H1 (cell line): ENCODE measurements around the gene MGMT. TPM values are rescaled to one million over a fixed set of nuclear protein-coding genes. Genes with fewer than 3 reads are reported as not detected.

Source experiments
- SP1 ChIP-seq: IDR thresholded peaks from 2 replicates; pipeline ENCODE4 v1.6.1; 2011; ENCODE audit warnings: low read depth, low read length
- polyA plus RNA-seq, 7 experiments: library from polyadenylated mRNA; depleted of rRNA in 3 of 7; stranded (reverse) in 5 of 7; unstranded in 2 of 7; fragments of >200 nt in 5 of 7; fragments of 200-250 nt in 2 of 7; gene quantifications; 1 replicate in 5 of 7; 2 replicates in 1 of 7; 4 replicates in 1 of 7; pipeline versions ENCODE4 v1.2.1 to v1.2.3, GENCODE V29; 2011 to 2013; ENCODE audit warnings: missing spikeins in 2 of 7, mixed read lengths in 2 of 7
- total RNA-seq: library from RNA; stranded (reverse); fragmentation: NEBNext Ultra II Directional; extraction: Animal tissue kit (Norgen Biotek cat#: 25700); gene quantifications from 2 replicates; pipeline ENCODE4 v1.2.1, GENCODE V29; 2021

MGMT gene
- total and polyA plus RNA-seq, 2 of the 8 experiments (the other 6 are each of a cell fraction or from before 2014, with no cell fraction given): 9.9 to 10.7 TPM

- TF ChIP-seq SP1: no peak
These were observed 149.0 kb downstream of the MGMT start (continued) for GRCh38 chr10:129615921-129616525.
